Mesenchymal stem cell (in vitro differentiated cells and primary cell): Measurements from ENCODE around the gene PKP3.
A peak's percentile ranks its signal among the peaks of the same experiment; 100 is the strongest.

Experiments used
- DNase-seq: peaks from one replicate; pipeline ENCODE4 v3.0.0-alpha.2; 2013
- H2AFZ ChIP-seq: one replicate; pipeline ENCODE4 v1.6.1; 2013; ENCODE audit warnings: low read depth, mild to moderate bottlenecking, control low read depth, inconsistent platforms, low read length, moderate library complexity
- H2AK5ac ChIP-seq: 2 replicates; pipeline ENCODE4 v1.6.1; 2013; ENCODE audit warnings: low read length, moderate library complexity, mild to moderate bottlenecking, inconsistent platforms; ENCODE audit not compliant: severe bottlenecking
- H2BK120ac ChIP-seq: one replicate; pipeline ENCODE4 v1.6.1; 2013; ENCODE audit warnings: low read depth, mild to moderate bottlenecking, inconsistent platforms, low read length, moderate library complexity
- H2BK12ac ChIP-seq, 2 experiments: one replicate each; pipeline ENCODE4 v1.6.1; 2013; ENCODE audit warnings: inconsistent platforms in 2 of 2, low read length in 2 of 2, mild to moderate bottlenecking in 2 of 2, moderate library complexity in 2 of 2, control low read depth in 1 of 2
- H2BK15ac ChIP-seq: one replicate; pipeline ENCODE4 v1.6.1; 2013; ENCODE audit warnings: mild to moderate bottlenecking, low read depth, inconsistent platforms; ENCODE audit not compliant: poor library complexity, severe bottlenecking
- H2BK5ac ChIP-seq: 2 replicates; pipeline ENCODE4 v1.6.1; 2013; ENCODE audit warnings: low read depth, mild to moderate bottlenecking, low read length, control low read depth, inconsistent platforms; ENCODE audit not compliant: poor library complexity, severe bottlenecking
- H3K14ac ChIP-seq, 2 experiments: one replicate each; pipeline ENCODE4 v1.6.1; 2013; ENCODE audit warnings: inconsistent platforms in 2 of 2, low read length in 2 of 2, control low read depth in 1 of 2, mild to moderate bottlenecking in 1 of 2, moderate library complexity in 1 of 2
- H3K18ac ChIP-seq, 2 experiments: one replicate each; pipeline ENCODE4 v1.6.1; 2013; ENCODE audit warnings: inconsistent platforms in 2 of 2, low read length in 2 of 2, control low read depth in 1 of 2, low read depth in 1 of 2, mild to moderate bottlenecking in 1 of 2
- H3K23ac ChIP-seq, 2 experiments: one replicate each; pipeline ENCODE4 v1.6.1; 2013; ENCODE audit warnings: inconsistent platforms in 2 of 2, low read length in 2 of 2, mild to moderate bottlenecking in 2 of 2, moderate library complexity in 2 of 2, control low read depth in 1 of 2
- H3K27ac ChIP-seq: 2 replicates; pipeline ENCODE4 v1.5.1; 2013; ENCODE audit warnings: mild to moderate bottlenecking, moderate library complexity, low read length, control low read depth, inconsistent platforms; ENCODE audit not compliant: poor library complexity, severe bottlenecking
- H3K27me3 ChIP-seq, 2 experiments: 2 replicates each; pipeline versions ENCODE4 v1.6.1 to v1.7.0; 2013; ENCODE audit warnings: low read length in 2 of 2, mild to moderate bottlenecking in 2 of 2, moderate library complexity in 2 of 2, control low read depth in 1 of 2, inconsistent platforms in 1 of 2; ENCODE audit not compliant: control insufficient read depth in 1 of 2, insufficient read depth in 1 of 2
- H3K36me3 ChIP-seq, 2 experiments: 2 replicates each; pipeline versions ENCODE4 v1.6.1 to v1.7.0; 2013; ENCODE audit warnings: low read length in 2 of 2, control low read depth in 1 of 2, inconsistent platforms in 1 of 2, low read depth in 1 of 2, mild to moderate bottlenecking in 1 of 2; ENCODE audit not compliant: insufficient read depth in 2 of 2, control insufficient read depth in 1 of 2
- H3K4ac ChIP-seq, 2 experiments: one replicate each; pipeline ENCODE4 v1.6.1; 2013; ENCODE audit warnings: inconsistent platforms in 2 of 2, low read length in 2 of 2, mild to moderate bottlenecking in 2 of 2, moderate library complexity in 2 of 2, control low read depth in 1 of 2, low read depth in 1 of 2
- H3K4me1 ChIP-seq: 2 replicates; pipeline ENCODE4 v1.6.1; 2013; ENCODE audit warnings: low read depth, low read length, control low read depth; ENCODE audit not compliant: control insufficient read depth, insufficient read depth
- H3K4me2 ChIP-seq: 2 replicates; pipeline ENCODE4 v1.6.1; 2013; ENCODE audit warnings: low read length, mild to moderate bottlenecking, inconsistent platforms; ENCODE audit not compliant: poor library complexity, severe bottlenecking
- H3K4me3 ChIP-seq, 2 experiments: 2 replicates each; pipeline versions ENCODE4 v1.5.1 to v1.7.0; 2013; ENCODE audit warnings: low read length in 2 of 2, mild to moderate bottlenecking in 2 of 2, control low read depth in 1 of 2, low read depth in 1 of 2; ENCODE audit not compliant: insufficient read depth in 1 of 2
- H3K79me1 ChIP-seq: replicated peaks from 2 replicates; pipeline ENCODE4 v1.6.1; 2013; ENCODE audit warnings: mild to moderate bottlenecking, control low read depth, low read length, inconsistent platforms; ENCODE audit not compliant: poor library complexity, severe bottlenecking
- H3K9ac ChIP-seq: 2 replicates; pipeline ENCODE4 v1.7.0; 2013; ENCODE audit warnings: mild to moderate bottlenecking, low read length, moderate library complexity
- H3K9me3 ChIP-seq: 2 replicates; pipeline ENCODE4 v1.7.0; 2013; ENCODE audit warnings: mild to moderate bottlenecking, low read length; ENCODE audit not compliant: control insufficient read depth
- H4K8ac ChIP-seq: one replicate; pipeline ENCODE4 v1.6.1; 2013; ENCODE audit warnings: inconsistent platforms, mild to moderate bottlenecking, low read length, moderate library complexity
- H4K91ac ChIP-seq: one replicate; pipeline ENCODE4 v1.6.1; 2013; ENCODE audit warnings: mild to moderate bottlenecking, low read length, inconsistent platforms
- WGBS: methylation state at CpG from one replicate; pipeline ENCODE4 v1.1.7; 2013; ENCODE audit warnings: mixed read lengths; 5-methylcytosine and 5-hydroxymethylcytosine counted together

The PKP3 gene

GRCh38 chr11:371051-371450 lies 23.0 kb upstream of the PKP3 start:
- WGBS = 91% methylated on average over 5 of the region's 5 CpGs

GRCh38 chr11:371716-372590 lies 22.1 kb upstream of the PKP3 start:
- DNase-seq = no peak

More at GRCh38 chr11:371051-371450, 23.0 kb upstream of the PKP3 start:
- peaks cover 0 to 40% of the 10 kb centered on the region in 2 experiments for H3K36me3 ChIP-seq
- H3K27ac ChIP-seq = no peak overlapping the region
- no peak overlapping the region for H4K91ac ChIP-seq
- peaks cover 25% of the 10 kb centered on the region for H3K4me1 ChIP-seq
- H3K18ac ChIP-seq = no peak overlapping the region
- peaks cover 6% of the 10 kb centered on the region for H3K79me1 ChIP-seq
- no peak overlapping the region for H2BK5ac ChIP-seq
- no peak overlapping the region for H3K4me2 ChIP-seq
- H3K27me3 ChIP-seq = peaks cover 4 to 57% of the 10 kb centered on the region in 2 experiments
- H3K14ac ChIP-seq = no peak overlapping the region
- no peak overlapping the region for H3K4ac ChIP-seq
- no peak overlapping the region for H3K9ac ChIP-seq
- H2AFZ ChIP-seq = no peak overlapping the region
- no peak overlapping the region for H3K23ac ChIP-seq
- no peak overlapping the region for H3K4me3 ChIP-seq
- no peak overlapping the region for H2BK15ac ChIP-seq
- H2AK5ac ChIP-seq = no peak overlapping the region
- DNase-seq = no peak
- H2BK12ac ChIP-seq = no peak overlapping the region
- no peaks in the 10 kb centered on the region for H3K9me3 ChIP-seq
- H4K8ac ChIP-seq = no peak overlapping the region
- H2BK120ac ChIP-seq = no peak overlapping the region

GRCh38 chr11:372809-373715 lies 20.9 kb upstream of the PKP3 start:
- Histone ChIP-seq H2BK120ac (no peak overlapping the region), H3K18ac (no peak overlapping the region), H3K79me1 (peaks cover 6% of the 10 kb centered on the region), H4K91ac (no peak overlapping the region), H3K27me3 (peaks cover 0 to 47% of the 10 kb centered on the region in 2 experiments), H4K8ac (no peak overlapping the region), H3K27ac (no peak overlapping the region), H2BK12ac (no peak overlapping the region), H3K36me3 (peaks cover 0 to 60% of the 10 kb centered on the region in 2 experiments), H2BK5ac (no peak overlapping the region), H3K4ac (no peak overlapping the region), H3K14ac (no peak overlapping the region), H2BK15ac (no peak overlapping the region), H3K23ac (no peak overlapping the region), H2AK5ac (no peak overlapping the region), H3K9ac (no peak overlapping the region), H3K9me3 (no peaks in the 10 kb centered on the region), H3K4me1 (peaks cover 24% of the 10 kb centered on the region), H2AFZ (no peak overlapping the region), H3K4me2 (no peak overlapping the region), H3K4me3 (no peak overlapping the region)
- no peak for DNase-seq
- WGBS = 95% methylated on average over 40 of the region's 41 CpGs

More at GRCh38 chr11:371716-372590, 22.1 kb upstream of the PKP3 start:
- H4K91ac ChIP-seq = peak overlapping the region; percentile 22
- H2AFZ ChIP-seq = no peak overlapping the region
- H2BK15ac ChIP-seq = no peak overlapping the region
- H3K79me1 ChIP-seq = peaks cover 6% of the 10 kb centered on the region
- no peak overlapping the region for H2BK5ac ChIP-seq
- H4K8ac ChIP-seq = no peak overlapping the region
- no peak overlapping the region for H3K4ac ChIP-seq
- H3K36me3 ChIP-seq = peaks cover 0 to 49% of the 10 kb centered on the region in 2 experiments
- H3K27me3 ChIP-seq = peaks cover 4 to 50% of the 10 kb centered on the region in 2 experiments
- H2AK5ac ChIP-seq = no peak overlapping the region
- peaks cover 25% of the 10 kb centered on the region for H3K4me1 ChIP-seq
- no peak overlapping the region for H3K14ac ChIP-seq
- H3K18ac ChIP-seq = no peak overlapping the region
- 94% methylated on average over 18 of the region's 19 CpGs for WGBS
- no peak overlapping the region for H3K4me2 ChIP-seq
- no peak overlapping the region for H3K27ac ChIP-seq
- H3K9ac ChIP-seq = no peak overlapping the region
- no peak overlapping the region for H2BK120ac ChIP-seq
- no peak overlapping the region for H3K23ac ChIP-seq
- no peaks in the 10 kb centered on the region for H3K9me3 ChIP-seq
- H2BK12ac ChIP-seq = no peak overlapping the region
- no peak overlapping the region for H3K4me3 ChIP-seq
